Stimulated activated CD4-positive, alpha-beta T cell treated with anti-CD3 and anti-CD28 coated beads, Interleukin-1b, Interleukin-23, amount 100 ng/mL, for 4 hours (primary cell): ENCODE measurements around the gene ENTPD8.
"Not testable (repeated sequence)": the region's sequence is repeated elsewhere in the genome, so short reads cannot be mapped to it uniquely, and the experiment has no call there.

ENCODE experiments used
- DNase-seq, 2 donors: peaks; one replicate each; pipeline ENCODE4 v3.0.0-alpha.2; 2020; ENCODE audit warnings: low read depth in 2 of 2

Gene ENTPD8

DNA sequence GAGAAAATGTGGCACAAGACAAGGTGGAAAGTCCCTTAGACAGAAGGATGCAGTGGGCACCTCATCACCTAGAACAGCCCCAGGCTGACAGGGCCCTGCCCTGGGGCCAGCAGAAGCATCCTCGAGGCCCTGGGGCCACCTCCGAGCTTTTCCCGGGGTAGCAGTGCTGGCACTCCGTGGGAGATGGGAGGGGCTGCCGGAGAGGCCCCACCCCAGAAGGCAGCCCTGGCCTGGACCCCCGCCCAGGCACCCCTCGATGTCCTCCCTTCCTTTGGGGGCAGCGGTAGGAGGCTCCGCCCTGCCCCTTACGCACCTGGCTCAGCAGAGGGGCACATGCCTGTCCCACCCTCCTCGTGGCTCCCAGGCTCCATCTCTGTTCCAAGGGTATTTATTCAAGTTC, 35.7 kb upstream of the ENTPD8 start:
- no peak for DNase-seq

DNA sequence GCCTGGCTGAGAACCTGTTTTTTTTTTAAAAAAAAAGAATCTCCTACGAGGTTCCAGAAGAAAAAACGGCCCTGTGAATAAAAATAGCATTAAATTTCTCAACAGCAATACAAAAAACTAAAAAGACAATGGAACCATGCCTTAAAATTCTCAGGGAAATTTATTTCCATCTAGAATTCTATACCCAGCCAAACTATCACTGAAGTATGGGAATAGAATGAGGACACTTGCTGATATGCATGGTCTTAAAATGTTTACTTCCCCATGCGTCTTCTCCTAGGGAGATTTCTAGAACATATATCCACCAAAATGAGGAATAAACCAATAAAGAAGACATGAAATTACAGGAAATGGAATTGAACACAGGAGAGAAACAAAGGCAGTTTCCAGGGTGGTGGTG, 34.5 kb upstream of the ENTPD8 start:
- no peak for DNase-seq

GRCh38 chr9:137474271-137474670, 33.1 kb upstream of the ENTPD8 start:
- no peak for DNase-seq

- no peak for DNase-seq
Observed at GRCh38 chr9:137470785-137471184, 29.6 kb upstream of the ENTPD8 start.

DNA sequence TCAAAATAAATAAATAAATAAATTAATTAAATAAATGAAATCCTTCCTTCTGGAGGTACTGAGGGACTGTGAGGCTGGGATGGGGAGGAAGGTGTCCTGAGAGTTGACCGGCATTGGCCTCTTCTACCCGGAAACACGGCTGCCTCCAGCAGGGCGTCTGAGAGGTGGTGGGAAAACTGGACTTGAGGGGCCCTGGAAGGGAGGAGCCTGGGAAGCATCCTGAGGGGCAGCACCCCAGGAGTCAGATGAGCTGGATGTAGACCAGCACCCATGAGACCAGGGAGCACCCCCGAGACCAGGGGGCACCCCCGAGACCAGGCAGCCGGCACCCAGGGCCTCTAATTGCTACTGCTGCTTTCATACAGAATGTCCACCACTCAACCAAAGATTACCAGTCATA, 26.7 kb upstream of the ENTPD8 start:
- no peak for DNase-seq

- no peak for DNase-seq
Observed at GRCh38 chr9:137467161-137467581, 26.0 kb upstream of the ENTPD8 start.

DNA sequence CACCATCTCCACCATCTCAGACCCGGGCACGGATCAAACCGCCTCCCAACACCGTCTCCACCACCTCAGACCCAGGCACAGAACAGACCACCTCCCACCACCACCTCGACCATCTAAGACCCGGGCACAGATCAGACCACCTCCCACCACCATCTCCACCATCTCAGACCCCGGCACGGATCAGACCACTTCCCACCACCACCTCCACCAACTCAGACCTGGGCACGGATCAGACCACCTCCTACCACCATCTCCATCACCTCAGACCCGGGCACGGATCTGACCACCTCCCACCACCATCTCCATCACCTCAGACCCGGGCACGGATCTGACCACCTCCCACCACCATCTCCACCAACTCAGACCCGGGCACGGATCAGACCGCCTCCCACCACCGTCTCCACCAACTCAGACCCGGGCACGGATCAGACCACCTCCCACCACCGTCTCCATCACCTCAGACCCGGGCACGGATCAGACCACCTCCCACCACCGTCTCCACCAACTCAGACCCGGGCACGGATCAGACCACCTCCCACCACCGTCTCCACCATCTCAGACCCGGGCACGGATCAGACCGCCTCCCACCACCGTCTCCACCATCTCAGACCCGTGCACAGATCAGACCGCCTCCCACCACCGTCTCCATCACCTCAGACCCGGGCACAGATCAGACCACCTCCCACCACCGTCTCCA, 25.4 kb upstream of the ENTPD8 start:
- DNase-seq = not testable (repeated sequence)

DNA sequence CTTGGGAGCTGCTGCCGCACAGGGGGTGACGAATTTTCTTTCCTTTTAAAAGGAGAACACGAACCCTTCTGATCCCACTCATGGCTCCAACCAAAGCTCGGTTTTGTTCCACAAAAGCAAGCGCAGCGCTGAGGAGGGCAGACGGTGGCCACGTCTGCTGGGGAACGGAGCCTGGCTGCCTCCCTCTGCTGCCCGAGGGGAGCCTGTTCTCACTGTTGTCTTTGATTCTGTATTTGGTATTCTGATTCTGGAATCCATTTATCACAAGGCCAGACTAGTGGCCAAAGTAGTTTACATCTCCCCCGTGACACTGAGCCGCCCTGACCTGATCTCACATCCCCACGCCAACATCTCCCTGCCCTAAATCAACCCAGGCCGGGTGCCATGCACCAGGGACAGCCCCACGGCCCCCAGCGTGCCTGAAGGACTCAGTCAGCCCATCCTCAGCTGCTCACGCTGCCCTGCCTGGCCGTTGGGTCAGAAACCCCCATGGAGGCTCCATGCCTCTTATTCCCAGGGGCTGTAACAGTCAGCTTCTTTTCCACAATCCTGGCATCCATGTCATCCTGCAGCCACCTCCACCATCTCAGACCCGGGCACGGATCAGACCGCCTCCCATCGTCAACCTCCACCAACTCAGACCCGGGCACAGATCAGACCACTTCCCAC, 24.7 kb upstream of the ENTPD8 start:
- DNase-seq = no peak

DNA sequence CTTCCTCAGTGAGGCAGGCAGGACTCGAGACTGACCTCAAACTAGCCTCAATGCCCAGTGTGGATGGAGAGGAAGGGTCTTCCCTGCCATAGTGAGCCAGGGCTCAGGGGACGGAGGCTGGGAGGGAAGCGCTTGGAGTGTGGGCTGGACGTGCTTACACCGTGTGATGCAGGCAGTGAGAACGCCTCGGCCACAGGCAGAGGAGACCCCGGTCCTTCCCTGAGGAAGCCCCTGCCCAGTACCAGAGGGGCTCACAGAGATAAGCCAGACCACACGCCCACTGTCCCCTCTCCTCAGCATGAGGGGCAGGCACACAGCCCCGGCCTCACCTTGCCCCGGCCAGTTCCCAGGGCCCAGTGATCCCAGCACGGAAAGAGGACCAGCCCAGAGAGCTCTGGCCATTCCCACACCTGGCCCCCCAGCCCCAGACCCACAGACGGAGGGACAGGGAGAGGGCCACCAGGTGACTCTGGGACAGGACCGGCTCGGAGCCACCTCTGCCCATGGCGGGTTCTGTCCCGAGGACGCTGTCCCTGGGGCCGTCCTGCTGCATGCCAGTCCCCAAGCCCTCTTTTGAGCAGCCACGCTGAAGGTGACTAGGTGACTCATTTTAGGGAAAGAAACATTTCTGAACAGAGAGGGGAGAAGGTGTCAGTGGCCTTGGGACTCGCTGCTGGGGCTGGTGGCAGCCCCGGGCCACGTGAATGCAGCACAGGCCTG, 24.0 kb upstream of the ENTPD8 start:
- DNase-seq = no peak

- DNase-seq = no peak
Observed at GRCh38 chr9:137464291-137464999, 23.3 kb upstream of the ENTPD8 start.

- DNase-seq = no peak
Observed at GRCh38 chr9:137463931-137464290, 22.8 kb upstream of the ENTPD8 start.

GRCh38 chr9:137462986-137463930, 22.1 kb upstream of the ENTPD8 start:
- DNase-seq = no peak

DNA sequence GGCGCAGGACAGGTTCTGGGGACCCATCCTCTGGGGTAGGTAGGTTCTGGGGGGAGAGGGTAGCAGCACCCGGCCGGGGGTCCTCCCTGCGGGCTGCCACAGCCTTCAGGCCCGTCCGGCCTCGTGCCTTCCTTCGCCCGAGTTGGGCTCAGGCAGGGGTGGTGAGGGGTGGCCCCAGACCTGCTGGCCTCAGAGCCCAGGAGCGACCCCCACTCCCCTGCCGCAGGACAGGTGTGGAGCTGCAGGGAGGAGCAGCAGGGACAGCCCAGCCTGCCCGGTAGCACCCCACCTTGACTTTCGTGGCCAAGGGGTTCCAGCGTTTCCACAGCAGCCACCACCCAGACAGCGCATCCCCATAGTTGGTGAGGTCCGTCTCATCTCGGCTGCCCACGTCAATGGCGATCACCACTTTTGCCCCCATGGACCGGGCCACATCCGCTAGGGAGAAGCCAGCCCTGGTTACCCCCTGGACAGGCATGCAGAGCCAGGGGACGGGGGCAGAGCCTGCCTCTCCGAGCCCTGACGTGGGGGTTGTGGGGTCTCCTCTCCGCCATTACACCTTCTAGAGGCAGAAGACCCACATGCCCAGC, 21.3 kb upstream of the ENTPD8 start:
- no peak for DNase-seq

DNA sequence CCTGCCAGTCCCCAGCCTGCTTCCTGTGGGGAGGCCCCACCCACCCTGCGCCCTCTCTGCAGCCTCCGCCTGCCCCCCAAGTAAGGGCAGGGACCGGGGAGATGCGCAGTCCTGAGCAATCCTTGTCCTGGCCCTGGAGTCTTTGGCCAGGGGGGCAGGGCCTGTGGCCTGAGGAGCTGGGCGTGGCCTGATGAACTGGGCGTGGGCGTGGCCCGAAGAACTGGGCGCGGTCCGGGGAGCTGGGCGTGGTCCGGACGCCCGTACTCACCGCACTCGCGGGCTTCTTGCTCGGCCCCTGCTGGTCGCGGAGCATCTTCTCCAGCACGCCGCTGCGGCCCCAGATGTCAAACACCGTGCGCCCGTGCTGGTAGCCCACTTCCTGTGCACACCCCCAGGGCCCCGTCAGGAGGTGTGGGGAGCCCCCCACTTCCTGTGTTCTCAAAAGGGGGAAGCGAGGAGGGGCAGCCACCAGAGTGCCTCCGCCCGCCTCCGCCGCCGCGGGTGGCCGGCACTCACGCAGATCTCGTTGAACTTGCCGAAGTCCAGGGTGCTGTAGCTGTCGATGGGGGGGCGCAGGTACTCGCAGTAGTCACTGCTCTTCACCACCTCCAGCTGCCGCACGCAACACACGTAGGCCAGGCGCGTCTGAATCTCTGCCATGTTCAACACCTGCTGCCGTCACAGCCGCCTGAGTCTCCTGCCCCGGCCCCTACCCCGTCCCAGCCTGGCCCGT, 20.7 kb upstream of the ENTPD8 start:
- peak; percentile 29 to 57 for DNase-seq

DNA sequence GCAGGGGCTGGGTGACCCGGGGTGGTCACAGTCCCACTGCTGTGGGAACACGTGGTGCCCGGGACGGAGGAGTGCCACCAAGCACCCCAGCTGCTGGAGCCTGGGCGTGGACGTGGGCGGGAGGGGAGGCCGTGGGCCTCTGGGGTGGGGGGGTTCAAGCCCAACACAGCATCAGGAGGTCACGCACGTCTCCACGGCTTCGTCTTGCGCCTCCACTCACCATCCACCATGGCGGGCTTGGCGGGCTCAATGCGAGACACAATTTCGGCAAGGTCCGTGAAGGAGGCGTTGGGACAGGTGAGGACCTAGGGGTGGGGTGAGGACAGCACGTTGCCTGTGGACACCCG, 20.1 kb upstream of the ENTPD8 start:
- DNase-seq = no peak

GRCh38 chr9:137460363-137461315, 19.5 kb upstream of the ENTPD8 start:
- DNase-seq = no peak

GRCh38 chr9:137459601-137460362, 18.6 kb upstream of the ENTPD8 start:
- DNase-seq = no peak

DNA sequence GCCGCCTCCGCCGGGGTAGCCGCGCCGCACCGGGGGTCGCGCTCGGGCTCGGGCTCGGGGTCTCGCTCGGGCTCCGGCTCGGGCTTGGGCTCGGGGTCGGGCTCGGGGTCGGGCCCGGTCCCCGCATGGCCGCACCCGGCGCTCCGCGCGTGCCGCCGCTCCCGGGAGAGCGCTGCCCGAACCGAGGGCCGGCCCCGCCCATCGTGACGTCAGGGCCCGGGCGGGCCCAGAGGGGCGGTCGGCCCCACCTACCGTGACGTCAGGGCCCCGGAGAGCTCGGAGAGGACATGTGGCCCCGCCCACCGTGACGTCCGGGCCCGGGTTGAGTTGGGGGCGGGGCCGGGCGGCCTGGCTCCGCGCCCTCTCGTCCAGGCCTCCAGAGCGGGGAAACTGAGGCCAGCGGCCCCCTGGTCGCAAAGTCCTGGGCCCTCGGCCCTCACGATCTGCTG, 18.0 kb upstream of the ENTPD8 start, which contains the start of gene NSMF:
Gene NSMF (minus strand): TSS at position 183 of the 449 bp plus-strand sequence. CDS start 232 bp downstream, outside the sequence.
- DNase-seq = peak; percentile 95 to 97
